Measurements from ENCODE around the gene CACNG3.

- no peak for TF ChIP-seq POLR2A (IDR thresholded peaks at IDR 0.05)
- TF ChIP-seq, protein P1, sequence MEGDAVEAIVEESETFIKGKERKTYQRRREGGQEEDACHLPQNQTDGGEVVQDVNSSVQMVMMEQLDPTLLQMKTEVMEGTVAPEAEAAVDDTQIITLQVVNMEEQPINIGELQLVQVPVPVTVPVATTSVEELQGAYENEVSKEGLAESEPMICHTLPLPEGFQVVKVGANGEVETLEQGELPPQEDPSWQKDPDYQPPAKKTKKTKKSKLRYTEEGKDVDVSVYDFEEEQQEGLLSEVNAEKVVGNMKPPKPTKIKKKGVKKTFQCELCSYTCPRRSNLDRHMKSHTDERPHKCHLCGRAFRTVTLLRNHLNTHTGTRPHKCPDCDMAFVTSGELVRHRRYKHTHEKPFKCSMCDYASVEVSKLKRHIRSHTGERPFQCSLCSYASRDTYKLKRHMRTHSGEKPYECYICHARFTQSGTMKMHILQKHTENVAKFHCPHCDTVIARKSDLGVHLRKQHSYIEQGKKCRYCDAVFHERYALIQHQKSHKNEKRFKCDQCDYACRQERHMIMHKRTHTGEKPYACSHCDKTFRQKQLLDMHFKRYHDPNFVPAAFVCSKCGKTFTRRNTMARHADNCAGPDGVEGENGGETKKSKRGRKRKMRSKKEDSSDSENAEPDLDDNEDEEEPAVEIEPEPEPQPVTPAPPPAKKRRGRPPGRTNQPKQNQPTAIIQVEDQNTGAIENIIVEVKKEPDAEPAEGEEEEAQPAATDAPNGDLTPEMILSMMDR (IDR thresholded peaks at IDR 0.05), result no peak
Observed at GRCh38 chr16:24291932-24292331, 35.8 kb downstream of the CACNG3 start.
